Measurements from ENCODE around the gene RSPO1. TPM values are rescaled to one million over a fixed set of nuclear protein-coding genes. Genes with fewer than 3 reads are reported as not detected.

RSPO1 gene
- total RNA-seq, 1 donor from 2014 or later, result not detected

DNA sequence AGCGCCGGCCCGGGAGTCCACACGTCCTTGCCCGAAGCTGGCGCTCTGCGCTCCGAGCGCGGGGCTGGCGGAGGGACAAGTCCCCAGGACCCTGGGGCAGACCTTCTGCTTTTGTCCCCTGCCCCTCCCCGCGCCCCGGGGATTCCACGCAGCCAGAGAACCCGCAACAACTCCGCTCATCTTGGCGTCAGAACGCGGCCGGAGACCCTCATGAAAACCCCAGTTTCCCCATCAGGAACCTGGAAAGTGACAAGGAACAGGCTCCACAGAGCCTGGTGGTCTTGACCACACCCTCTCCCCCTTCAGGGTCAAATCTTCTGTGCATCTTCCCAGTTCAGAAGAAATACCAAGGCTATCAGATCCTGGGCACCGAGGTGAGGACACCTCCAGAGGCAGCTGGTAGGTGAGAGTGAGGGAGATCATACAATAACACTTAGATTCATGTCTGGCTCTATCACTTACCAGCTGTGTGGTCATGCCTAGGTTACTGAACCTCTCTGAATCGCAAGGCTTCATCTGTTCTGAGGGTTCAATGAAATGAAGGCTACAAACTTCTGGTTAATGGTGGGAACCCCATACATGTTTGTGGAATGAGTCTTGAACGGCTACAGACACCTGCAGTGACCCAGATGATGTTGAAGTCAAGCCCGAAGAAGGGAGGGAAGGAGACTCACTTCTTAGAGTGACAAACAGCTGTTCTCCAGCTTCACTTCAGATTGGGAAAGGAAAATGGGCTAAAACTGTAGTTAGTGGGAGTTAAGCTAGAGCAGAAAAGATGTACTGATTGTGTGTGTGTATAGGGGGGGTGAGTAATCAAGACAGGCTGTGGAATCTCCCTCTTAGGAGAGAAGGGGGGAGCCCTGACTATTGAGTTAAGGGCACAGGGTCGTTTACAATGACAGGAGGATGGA is 555 bp upstream of the RSPO1 start:
- Mint-ChIP-seq H3K27ac (ENCODE audit: unreplicated experiment) (no peak overlapping the region), H3K27me3 (ENCODE audit: unreplicated experiment) (peaks cover 60% of the 10 kb centered on the region), H3K4me3 (ENCODE audit: unreplicated experiment) (peak overlapping the region; percentile 41), H3K4me1 (ENCODE audit: unreplicated experiment) (peaks cover 7% of the 10 kb centered on the region), H3K9me3 (ENCODE audit: unreplicated experiment) (no peaks in the 10 kb centered on the region), H3K36me3 (ENCODE audit: unreplicated experiment) (no peaks in the 10 kb centered on the region)
- TF ChIP-seq CTCF (IDR thresholded peaks at IDR 0.05), result no peak
- no peak for DNase-seq (ENCODE audit: extremely low spot score, unreplicated experiment)

DNA sequence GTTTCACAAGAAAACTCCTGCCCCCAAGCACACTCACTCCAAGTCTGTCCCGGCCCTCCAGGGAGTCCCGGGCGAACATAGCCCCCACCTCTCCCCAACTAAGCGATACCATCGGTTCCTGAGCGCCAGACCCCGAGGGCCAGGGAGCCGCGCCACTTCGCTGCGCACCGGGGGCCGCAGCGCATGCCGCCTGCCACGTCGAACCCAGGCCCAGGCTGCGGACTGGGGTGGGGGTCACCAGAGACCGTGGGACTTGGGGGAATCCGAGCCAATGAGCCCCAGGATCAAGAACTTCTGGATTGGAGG is 801 bp downstream of the RSPO1 start:
- Mint-ChIP-seq H3K36me3 (ENCODE audit: unreplicated experiment) (no peaks in the 10 kb centered on the region), H3K27ac (ENCODE audit: unreplicated experiment) (no peak overlapping the region), H3K27me3 (ENCODE audit: unreplicated experiment) (peaks cover 73% of the 10 kb centered on the region), H3K4me3 (ENCODE audit: unreplicated experiment) (no peak overlapping the region), H3K9me3 (ENCODE audit: unreplicated experiment) (no peaks in the 10 kb centered on the region), H3K4me1 (ENCODE audit: unreplicated experiment) (peaks cover 7% of the 10 kb centered on the region)
- no peak for DNase-seq (ENCODE audit: extremely low spot score, unreplicated experiment)
- TF ChIP-seq CTCF (IDR thresholded peaks at IDR 0.05), result no peak

DNA sequence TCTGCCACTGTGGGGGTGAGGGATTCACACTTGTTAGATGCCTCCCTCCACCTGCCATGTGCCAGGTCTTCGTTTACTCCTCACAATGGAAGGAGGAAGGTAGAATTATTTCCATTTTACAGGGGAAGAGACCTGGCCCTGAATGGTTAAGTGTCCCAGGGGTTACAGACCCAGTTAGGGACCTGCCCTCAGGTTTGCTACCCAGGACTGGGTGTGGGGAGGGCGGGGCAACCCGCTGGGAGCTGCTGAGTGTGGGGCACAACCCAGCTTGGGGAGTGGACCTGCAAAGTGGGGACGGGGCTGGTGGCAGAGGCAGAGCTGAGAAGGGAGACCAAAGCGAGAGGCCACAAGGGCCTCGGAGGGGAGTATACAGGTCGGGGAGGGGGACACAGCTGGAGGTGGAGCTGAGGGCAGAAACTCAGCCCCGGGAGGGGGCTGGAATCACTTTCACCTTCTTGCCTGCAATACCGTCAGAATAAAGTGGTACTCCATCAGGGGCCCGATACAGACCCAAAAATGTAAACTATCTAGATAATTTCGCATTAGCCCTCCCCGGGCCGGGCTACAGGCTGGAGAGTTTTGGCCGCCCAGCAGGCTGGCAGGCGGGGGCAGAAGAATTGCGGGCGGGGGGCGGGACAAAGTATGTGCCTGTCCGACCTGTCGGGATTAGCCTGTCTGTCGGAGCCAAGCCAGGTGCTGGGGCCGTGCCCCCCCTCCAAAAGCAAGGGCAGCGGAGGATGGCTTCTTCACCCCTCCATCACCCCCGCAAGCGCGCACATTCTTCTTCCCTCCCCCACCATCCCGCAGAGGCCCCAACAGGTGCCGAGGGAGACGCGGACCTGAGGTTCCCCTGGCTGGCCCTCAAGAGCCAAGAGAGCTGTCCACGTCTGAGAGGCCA is 1.4 kb downstream of the RSPO1 start:
- Mint-ChIP-seq H3K4me1 (ENCODE audit: unreplicated experiment) (peaks cover 7% of the 10 kb centered on the region), H3K4me3 (ENCODE audit: unreplicated experiment) (peak overlapping the region; percentile 45), H3K27me3 (ENCODE audit: unreplicated experiment) (peaks cover 79% of the 10 kb centered on the region), H3K27ac (ENCODE audit: unreplicated experiment) (no peak overlapping the region), H3K36me3 (ENCODE audit: unreplicated experiment) (no peaks in the 10 kb centered on the region), H3K9me3 (ENCODE audit: unreplicated experiment) (no peaks in the 10 kb centered on the region)
- DNase-seq (ENCODE audit: extremely low spot score, unreplicated experiment), result no peak
- TF ChIP-seq CTCF (IDR thresholded peaks at IDR 0.05), result no peak

- no peak for TF ChIP-seq CTCF (IDR thresholded peaks at IDR 0.05)
- Mint-ChIP-seq H3K36me3 (ENCODE audit: unreplicated experiment) (no peaks in the 10 kb centered on the region), H3K27ac (ENCODE audit: unreplicated experiment) (no peak overlapping the region), H3K4me1 (ENCODE audit: unreplicated experiment) (peaks cover 7% of the 10 kb centered on the region), H3K4me3 (ENCODE audit: unreplicated experiment) (no peak overlapping the region), H3K27me3 (ENCODE audit: unreplicated experiment) (peaks cover 83% of the 10 kb centered on the region), H3K9me3 (ENCODE audit: unreplicated experiment) (no peaks in the 10 kb centered on the region)
- no peak for DNase-seq (ENCODE audit: extremely low spot score, unreplicated experiment)
These were observed 3.7 kb downstream of the RSPO1 start for GRCh38 chr1:37631036-37631435.
